K562 (cell line): ENCODE measurements around the gene CCNL2.

ENCODE experiments used
- HMG20A ChIP-seq: fragments of 450-650 bp; formaldehyde crosslinking; conservative IDR thresholded peaks from 2 replicates; pipeline ENCODE4 v1.4.0; 2020; ENCODE audit warnings: mild to moderate bottlenecking, mixed read lengths
- RFX5 ChIP-seq: IDR thresholded peaks from 2 replicates; pipeline ENCODE4 v1.6.1; 2011; ENCODE audit warnings: low read depth, mild to moderate bottlenecking, improper control_type of control experiment, low read length
- ZBTB7A ChIP-seq: IDR thresholded peaks from 2 replicates; pipeline ENCODE4 v1.6.1; 2011; ENCODE audit warnings: low read depth, mild to moderate bottlenecking, low read length, moderate library complexity, borderline replicate concordance; ENCODE audit not compliant: control insufficient read depth
- ZNF23 ChIP-seq: fragments of 250-450 bp; sonication (Bioruptor Pico); IDR thresholded peaks from 2 replicates; pipeline ENCODE4 v1.4.0; 2020; ENCODE audit warnings: mild to moderate bottlenecking
- ZNF707 ChIP-seq: fragments of 250-450 bp; sonication (Bioruptor Pico); conservative IDR thresholded peaks from 2 replicates; pipeline ENCODE4 v1.8.0; 2022; ENCODE audit warnings: inconsistent platforms, mild to moderate bottlenecking, moderate library complexity

GRCh38 chr1:1348420-1349255 is 50.5 kb downstream of the CCNL2 start:
- TF ChIP-seq HMG20A (CRISPR knock-in tag) (no peak), ZNF707 (CRISPR knock-in tag) (no peak), ZNF23 (CRISPR knock-in tag) (no peak), RFX5 (no peak), ZBTB7A (peak; percentile 69)
